Chondrocyte (in vitro differentiated cells): ENCODE measurements around the gene SGCD. TPM values are rescaled to one million over a fixed set of nuclear protein-coding genes. Genes with fewer than 3 reads are reported as not detected.

ENCODE experiments used
- DNase-seq: peaks from one replicate; pipeline ENCODE4 v3.0.0; 2021; ENCODE audit warnings: mixed read lengths, low spot score
- H3K27ac Mint-ChIP-seq: one replicate; pipeline ENCODE4 v1.8.0; 2021; ENCODE audit warnings: mild to moderate bottlenecking, moderate library complexity, mixed read lengths; ENCODE audit not compliant: unreplicated experiment
- H3K27me3 Mint-ChIP-seq: 2 replicates; pipeline ENCODE4 v1.8.0; 2021; ENCODE audit warnings: low read depth, mixed read lengths
- H3K36me3 Mint-ChIP-seq: 2 replicates; pipeline ENCODE4 v1.8.0; 2021; ENCODE audit warnings: low read depth, mixed read lengths
- H3K4me1 Mint-ChIP-seq: 2 replicates; pipeline ENCODE4 v1.8.0; 2021; ENCODE audit warnings: low read depth, mild to moderate bottlenecking, mixed read lengths
- H3K4me3 Mint-ChIP-seq: one replicate; pipeline ENCODE4 v1.8.0; 2021; ENCODE audit warnings: mild to moderate bottlenecking, moderate library complexity, mixed read lengths; ENCODE audit not compliant: unreplicated experiment
- H3K9me3 Mint-ChIP-seq: 2 replicates; pipeline ENCODE4 v1.8.0; 2021; ENCODE audit warnings: low read depth, mixed read lengths
- CTCF ChIP-seq: fragments of 200-600 bp; sonication (generic); IDR thresholded peaks from 2 replicates; pipeline ENCODE4 v1.5.0; 2021; ENCODE audit warnings: antibody characterized with exemption, mild to moderate bottlenecking, moderate library complexity
- long read RNA-seq: library from polyadenylated mRNA; stranded (forward); transcript quantifications from one replicate; pipeline ENCODE4 v2.0.0, GENCODE V29; 2021
- total RNA-seq: library from RNA; stranded (reverse); gene quantifications from 3 replicates; pipeline ENCODE4 v1.2.1, GENCODE V29; 2021

Gene SGCD
- 8.1 to 27.7 TPM (median 8.4 TPM) in 3 replicates for total RNA-seq
- long read RNA-seq, transcript SGCD-201 (9 exons, 1,606 nt), result major isoform, 5 of 12 reads
- long read RNA-seq, partial matches to known transcripts, result 4 of 12 reads
- long read RNA-seq, other reads (novel, unspliced or antisense), result 3 of 12 reads

DNA sequence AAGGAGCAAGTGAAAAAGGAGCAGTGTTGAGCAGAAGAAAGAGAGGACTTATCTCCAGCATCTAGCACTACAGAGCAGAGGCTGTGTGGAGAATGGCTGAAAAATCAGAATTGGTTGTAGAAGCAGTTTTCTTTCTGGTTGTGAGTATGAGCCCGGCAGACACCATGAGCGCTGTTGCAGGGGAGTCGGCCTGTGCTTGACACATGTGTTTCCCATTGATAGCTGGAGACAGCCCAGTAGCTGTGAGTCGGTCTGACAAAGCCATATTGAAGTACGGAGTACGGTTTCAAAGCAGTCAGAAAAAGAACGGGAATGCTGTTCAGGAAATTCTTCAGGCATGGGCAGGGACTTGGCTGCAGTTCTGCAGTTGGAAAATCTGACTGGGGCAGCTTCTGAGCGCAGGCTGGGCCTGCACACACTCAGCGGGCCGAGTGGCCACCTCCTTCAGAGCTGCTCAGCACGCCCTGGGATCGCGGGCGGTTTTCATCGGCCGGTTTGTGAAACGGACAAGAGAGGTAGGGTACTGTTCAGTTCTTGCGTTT is at the start of gene SGCD:
SGCD (plus strand) TSS at position 447 of the 542 bp plus-strand sequence.
- peaks cover 3% of the 10 kb centered on the region for H3K36me3 Mint-ChIP-seq
- no peak for DNase-seq
- TF ChIP-seq CTCF, result peak; percentile 55
- H3K27ac Mint-ChIP-seq, result peak within 1 kb of the TSS; percentile 89
- H3K4me3 Mint-ChIP-seq, result peak within 1 kb of the TSS; percentile 75
- H3K27me3 Mint-ChIP-seq, result no peaks in the 10 kb centered on the region
- peaks cover 40% of the 10 kb centered on the region for H3K4me1 Mint-ChIP-seq
- no peaks in the 10 kb centered on the region for H3K9me3 Mint-ChIP-seq

- no peak overlapping the region for H3K27ac Mint-ChIP-seq
- H3K4me3 Mint-ChIP-seq, result no peak overlapping the region
- H3K27me3 Mint-ChIP-seq, result peaks cover 1% of the 10 kb centered on the region
- no peak for TF ChIP-seq CTCF
- H3K36me3 Mint-ChIP-seq, result no peaks in the 10 kb centered on the region
- H3K9me3 Mint-ChIP-seq, result no peaks in the 10 kb centered on the region
- peaks cover 3% of the 10 kb centered on the region for H3K4me1 Mint-ChIP-seq
- DNase-seq, result no peak
Observed at GRCh38 chr5:156277290-156277689, 49.7 kb upstream of the SGCD start.

- no peak overlapping the region for H3K27ac Mint-ChIP-seq
- H3K9me3 Mint-ChIP-seq, result peaks cover 5% of the 10 kb centered on the region
- TF ChIP-seq CTCF, result no peak
- H3K4me3 Mint-ChIP-seq, result no peak overlapping the region
- H3K36me3 Mint-ChIP-seq, result no peaks in the 10 kb centered on the region
- no peaks in the 10 kb centered on the region for H3K4me1 Mint-ChIP-seq
- H3K27me3 Mint-ChIP-seq, result peaks cover 4% of the 10 kb centered on the region
- DNase-seq, result no peak
Observed at GRCh38 chr5:156295431-156295830, 31.5 kb upstream of the SGCD start.

- Mint-ChIP-seq H3K27ac (no peak overlapping the region), H3K4me3 (no peak overlapping the region), H3K27me3 (peaks cover 3% of the 10 kb centered on the region), H3K4me1 (no peaks in the 10 kb centered on the region), H3K9me3 (peaks cover 21% of the 10 kb centered on the region), H3K36me3 (peaks cover 2% of the 10 kb centered on the region)
- no peak for DNase-seq
- no peak for TF ChIP-seq CTCF
Observed at GRCh38 chr5:156310115-156310514, 16.8 kb upstream of the SGCD start.

DNA sequence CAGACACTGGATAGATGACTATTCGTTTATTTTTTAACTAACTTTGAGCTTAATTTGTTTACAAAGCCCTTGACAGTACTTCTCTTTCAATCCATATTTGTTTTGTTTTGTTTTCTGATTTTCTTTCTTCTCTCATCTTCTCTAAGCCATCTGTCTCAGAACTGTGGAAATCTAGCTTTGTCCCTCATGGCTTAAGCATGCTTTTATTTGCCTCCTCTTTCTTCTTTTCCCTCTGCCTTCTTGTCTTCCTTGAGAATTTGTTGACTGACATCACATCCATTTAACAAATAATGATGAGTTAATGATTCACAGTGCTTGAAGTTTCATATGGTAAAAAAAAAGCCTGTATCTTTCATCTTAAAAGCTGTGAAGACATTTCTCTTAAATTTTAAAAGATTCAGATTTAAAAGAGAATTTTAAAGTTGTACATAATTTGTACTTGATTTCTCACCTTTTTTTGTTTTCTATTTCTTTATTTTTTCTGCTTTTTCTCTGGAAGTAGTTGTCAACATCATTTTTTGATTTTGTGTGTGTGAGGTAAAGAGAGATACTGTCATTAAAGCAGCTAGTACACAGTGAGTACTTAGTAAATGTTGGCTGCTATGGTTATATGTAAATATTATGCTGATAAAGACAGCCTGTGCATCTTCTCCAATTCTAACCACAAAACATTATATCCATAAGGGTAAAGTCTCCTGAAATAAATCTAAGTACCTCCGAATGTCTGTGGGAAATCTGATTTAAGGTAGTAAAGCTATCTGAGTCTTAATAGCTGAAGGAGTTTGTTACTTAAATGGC is 13.9 kb upstream of the SGCD start:
- peaks cover 2% of the 10 kb centered on the region for H3K36me3 Mint-ChIP-seq
- DNase-seq, result no peak
- peaks cover 1% of the 10 kb centered on the region for H3K27me3 Mint-ChIP-seq
- no peak for TF ChIP-seq CTCF
- no peak overlapping the region for H3K4me3 Mint-ChIP-seq
- H3K9me3 Mint-ChIP-seq, result peaks cover 21% of the 10 kb centered on the region
- H3K4me1 Mint-ChIP-seq, result no peaks in the 10 kb centered on the region
- H3K27ac Mint-ChIP-seq, result no peak overlapping the region
